GM18499 (cell line): ENCODE data around the gene SLCO3A1.

Experiments
- ATAC-seq: cut with Tn5 transposase; IDR thresholded peaks from one replicate; pipeline ENCODE4 v1.9.1; 2021; ENCODE audit warnings: moderate number of reproducible peaks; ENCODE audit not compliant: insufficient read depth, unreplicated experiment

Gene SLCO3A1

DNA sequence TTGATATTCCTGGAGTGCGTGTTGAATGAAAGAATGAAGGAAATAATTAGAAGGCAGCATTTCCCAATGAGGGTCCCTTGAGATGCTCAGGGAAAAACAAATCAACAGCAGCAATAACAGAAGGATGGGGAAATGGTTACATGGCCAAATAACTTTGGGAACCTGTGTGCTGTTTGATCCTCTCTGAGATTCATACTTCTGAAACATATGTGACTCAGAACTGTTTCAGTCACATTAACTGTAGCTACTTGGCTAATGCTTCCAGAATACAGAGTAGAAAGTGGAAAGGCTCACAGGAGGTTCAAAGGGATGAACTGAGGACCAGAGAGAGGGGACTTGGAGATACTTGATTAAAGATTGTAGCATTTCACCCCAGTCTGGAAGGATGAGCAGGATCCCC, 258.2 kb downstream of the SLCO3A1 start:
- no peak for ATAC-seq

DNA sequence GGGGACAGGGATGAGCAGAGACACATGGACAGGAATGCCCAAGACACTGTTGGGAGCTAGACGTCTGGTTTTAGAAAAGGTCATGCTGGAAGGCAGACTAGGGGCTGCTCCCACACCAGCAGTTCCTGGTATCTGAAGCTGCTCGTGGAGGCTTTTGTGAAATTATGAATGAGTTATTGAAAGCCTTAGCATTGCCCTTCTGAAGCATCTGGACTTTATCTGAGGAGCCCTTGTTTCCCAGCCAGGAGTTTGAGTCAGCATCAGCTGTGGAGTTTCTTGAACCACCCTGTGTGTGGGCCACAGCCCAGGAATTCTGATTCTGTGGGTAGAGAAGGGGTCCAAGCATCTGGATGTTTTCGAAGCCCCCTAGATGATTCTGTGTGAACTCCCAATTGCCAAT, 258.7 kb downstream of the SLCO3A1 start:
- no peak for ATAC-seq

DNA sequence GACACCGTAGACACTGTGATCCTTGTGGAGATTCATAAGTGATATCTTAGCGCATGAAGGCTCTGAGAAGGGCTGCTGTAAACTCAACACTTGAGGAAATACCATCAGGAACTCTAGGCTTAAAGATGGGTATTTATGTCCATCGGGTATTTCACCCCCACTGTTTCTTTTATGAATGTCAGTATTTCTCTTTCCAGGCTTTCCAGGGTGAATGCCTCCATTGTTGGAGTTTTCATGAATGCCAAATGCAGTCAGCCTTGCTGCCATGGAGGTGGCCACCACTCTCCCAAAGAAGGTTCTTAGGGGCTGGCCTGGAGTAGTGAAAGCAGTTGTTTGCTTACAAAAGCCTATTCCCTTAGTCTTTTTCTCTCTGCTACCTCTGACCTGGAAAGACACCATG, 259.2 kb downstream of the SLCO3A1 start:
- no peak for ATAC-seq

DNA sequence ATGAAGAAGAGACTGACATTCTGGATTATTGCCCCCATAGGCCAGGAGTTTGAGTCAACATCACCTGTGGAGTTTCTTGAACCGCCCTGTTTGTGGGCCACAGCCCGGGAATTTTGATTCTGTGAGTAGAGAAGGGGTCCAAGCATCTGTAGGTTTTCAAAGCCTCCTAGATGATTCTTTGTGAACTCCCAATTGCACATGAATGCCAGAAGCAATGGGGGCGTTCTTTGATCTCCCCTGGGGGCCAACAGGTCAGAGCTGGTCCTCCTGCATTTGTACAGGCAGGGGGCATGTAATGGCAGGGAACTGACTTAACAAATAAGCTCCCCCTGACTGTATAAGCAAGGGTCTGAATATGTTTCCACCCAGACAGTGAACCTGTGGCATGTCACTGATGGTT, 260.3 kb downstream of the SLCO3A1 start:
- ATAC-seq: no peak

GRCh38 chr15:92115834-92116233, 262.3 kb downstream of the SLCO3A1 start:
- no peak for ATAC-seq

GRCh38 chr15:92116330-92116729, 262.8 kb downstream of the SLCO3A1 start:
- ATAC-seq: no peak

DNA sequence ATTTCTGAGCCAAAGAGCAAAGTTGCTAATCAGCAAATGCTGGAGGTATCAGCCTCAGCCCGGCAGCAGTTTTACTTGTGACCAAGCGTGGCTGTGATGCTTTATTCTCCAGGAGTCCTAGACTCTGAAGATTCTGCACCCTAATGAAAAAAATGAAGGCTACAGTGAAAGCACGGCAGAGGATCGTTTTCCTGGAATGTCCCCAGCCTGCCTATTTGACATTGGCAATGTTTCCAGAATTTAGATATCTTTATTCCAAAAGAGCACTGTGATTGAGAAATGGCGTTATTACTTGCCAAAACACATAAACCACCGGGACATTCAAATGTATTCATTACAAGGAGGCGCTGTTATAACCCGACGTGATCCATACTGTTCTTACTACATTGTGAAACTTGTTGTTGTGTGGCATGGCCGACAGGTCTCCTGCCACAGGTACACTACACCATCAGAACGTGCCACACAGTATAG, 263.8 kb downstream of the SLCO3A1 start:
- no peak for ATAC-seq

DNA sequence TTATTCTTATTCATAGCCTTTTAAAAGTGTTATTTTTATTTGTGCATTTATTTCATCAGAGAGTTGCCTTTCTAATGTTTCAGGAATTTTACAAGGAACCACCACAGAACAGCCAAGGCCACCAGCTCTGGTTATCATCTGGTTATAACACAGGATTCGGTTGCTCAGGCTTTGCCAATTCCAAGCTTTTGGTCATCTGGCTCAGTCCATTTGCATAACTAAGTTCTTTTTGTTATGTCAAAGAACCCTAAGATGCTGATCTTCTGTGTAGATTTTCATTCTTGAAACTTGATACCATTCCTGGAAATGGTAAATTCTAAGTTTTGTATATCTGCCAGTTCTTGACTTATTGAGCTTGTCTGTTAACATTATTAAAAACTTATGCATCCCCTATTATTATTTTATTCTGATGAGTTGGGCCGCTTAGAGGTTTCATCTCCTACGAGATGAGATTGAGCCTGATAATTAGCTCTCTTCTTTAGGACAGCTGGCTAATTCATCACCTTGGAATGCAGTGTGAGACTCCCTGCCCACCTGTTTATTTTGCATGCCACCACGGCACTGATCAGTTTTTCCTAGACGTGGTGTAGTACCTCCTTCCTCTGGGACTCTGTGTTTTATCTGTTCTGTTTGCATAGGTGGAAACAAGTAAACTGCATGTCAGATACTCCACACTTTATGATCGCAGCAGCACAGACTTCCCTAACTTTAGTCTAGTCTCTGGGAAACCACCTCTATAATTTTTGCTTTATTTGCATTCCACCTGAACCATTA, 264.8 kb downstream of the SLCO3A1 start:
- ATAC-seq: no peak

- no peak for ATAC-seq
These were observed 265.4 kb downstream of the SLCO3A1 start for GRCh38 chr15:92118936-92119325.

DNA sequence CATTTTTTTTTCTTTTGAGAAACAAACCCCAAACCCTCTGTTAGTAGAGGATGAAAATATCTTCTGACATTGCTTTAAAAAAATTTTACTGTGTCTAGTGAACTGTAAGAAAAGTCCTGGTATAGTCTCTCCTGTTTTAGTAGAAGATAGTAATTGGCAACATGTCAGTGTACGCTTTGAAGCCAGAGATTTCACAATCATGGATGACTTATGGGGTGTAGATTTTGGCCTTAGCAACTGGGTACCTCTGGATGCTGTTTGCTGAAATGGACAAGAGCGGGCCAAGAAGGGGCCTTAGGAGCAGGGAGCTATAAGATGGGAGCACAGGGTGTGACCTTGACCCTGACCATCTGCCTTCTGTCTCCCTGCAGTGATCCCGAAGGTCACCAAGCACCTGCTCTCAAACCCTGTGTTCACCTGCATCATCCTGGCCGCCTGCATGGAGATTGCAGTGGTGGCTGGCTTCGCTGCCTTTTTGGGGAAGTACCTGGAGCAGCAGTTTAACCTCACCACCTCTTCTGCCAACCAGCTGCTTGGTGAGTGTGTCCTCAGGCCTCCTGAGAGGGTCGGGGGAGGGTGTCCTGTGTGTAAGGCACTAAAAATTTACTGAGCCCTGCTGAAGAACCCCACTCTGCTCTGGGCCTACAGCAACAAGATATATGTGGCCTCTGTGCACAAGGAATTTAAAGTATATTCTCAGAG, 266.7 kb downstream of the SLCO3A1 start:
- ATAC-seq: no peak

GRCh38 chr15:92121047-92121446, 267.5 kb downstream of the SLCO3A1 start:
- no peak for ATAC-seq

DNA sequence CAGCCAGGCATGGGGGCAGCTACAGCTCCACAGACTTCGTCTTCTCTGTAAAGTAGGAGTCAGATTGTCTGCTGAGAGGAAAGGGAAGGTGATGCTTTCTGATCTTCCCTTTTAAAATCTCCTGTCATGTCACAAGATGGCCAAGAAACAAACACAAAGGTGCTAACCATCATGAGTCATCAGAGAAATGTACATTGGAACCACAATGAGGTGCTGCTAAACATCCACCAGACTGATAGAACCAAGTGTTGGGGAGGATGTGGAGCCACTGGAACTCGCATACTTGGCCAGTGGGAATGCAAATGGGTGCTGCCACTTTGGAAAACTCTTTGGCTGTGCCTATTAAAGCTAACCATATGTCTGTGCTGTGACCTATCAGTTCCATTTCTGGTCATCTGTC, 268.8 kb downstream of the SLCO3A1 start:
- ATAC-seq: no peak

DNA sequence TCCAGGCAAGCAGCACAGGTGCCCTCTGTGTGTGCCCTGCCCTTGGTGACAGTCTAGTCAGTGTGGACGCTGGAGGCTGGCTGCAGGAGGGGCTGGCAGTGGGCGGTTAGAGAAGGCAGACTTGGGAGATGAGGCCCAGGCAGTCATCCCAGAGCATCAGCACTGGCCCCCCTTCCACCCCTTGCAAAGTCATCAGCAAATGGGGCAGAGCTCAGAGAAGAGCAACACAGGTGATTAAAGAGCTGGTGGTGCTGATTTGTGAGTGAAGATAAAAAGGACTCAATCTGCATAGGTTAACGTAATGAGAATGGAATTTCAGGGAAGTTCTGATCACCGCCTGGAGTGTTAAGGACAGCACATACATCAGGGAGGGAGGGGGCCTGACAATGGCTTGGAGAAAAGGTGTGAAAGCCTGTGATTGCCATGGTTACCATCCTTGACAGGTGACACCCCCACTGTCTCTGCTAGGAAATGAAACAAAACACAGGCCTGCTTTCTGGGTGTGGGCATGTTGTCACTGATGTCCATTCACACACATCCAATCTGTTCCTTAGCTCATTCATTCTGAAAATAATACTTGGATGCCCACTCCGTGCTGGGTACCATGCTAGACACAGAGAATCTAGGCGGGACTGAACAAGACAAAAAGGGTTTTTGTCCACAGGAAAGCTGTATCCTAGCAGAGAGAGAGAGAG, 270.6 kb downstream of the SLCO3A1 start:
- no peak for ATAC-seq

GRCh38 chr15:92124657-92125010, 271.1 kb downstream of the SLCO3A1 start:
- no peak for ATAC-seq

- ATAC-seq: no peak
These were observed 275.3 kb downstream of the SLCO3A1 start for GRCh38 chr15:92128788-92129187.

GRCh38 chr15:92130244-92130643, 276.7 kb downstream of the SLCO3A1 start:
- ATAC-seq: no peak

DNA sequence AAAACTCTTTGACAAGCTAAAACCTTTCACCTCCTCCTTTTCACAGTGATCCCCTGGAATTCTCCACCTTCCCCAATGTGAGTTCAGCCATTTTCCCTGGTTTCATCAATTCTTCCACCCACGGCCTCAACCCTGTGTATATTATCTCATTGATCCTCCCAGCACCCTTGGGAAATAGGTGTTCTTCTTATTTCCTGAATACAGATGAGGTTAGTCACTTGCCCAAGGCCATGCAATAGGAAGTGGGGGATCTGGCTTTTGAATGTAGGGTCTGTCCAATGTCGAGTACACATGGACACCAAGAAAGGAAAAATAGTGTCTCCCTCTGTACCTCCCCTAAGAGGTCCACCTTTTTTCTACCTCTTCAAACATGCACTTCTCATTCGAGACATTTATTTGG, 277.4 kb downstream of the SLCO3A1 start:
- ATAC-seq: no peak

DNA sequence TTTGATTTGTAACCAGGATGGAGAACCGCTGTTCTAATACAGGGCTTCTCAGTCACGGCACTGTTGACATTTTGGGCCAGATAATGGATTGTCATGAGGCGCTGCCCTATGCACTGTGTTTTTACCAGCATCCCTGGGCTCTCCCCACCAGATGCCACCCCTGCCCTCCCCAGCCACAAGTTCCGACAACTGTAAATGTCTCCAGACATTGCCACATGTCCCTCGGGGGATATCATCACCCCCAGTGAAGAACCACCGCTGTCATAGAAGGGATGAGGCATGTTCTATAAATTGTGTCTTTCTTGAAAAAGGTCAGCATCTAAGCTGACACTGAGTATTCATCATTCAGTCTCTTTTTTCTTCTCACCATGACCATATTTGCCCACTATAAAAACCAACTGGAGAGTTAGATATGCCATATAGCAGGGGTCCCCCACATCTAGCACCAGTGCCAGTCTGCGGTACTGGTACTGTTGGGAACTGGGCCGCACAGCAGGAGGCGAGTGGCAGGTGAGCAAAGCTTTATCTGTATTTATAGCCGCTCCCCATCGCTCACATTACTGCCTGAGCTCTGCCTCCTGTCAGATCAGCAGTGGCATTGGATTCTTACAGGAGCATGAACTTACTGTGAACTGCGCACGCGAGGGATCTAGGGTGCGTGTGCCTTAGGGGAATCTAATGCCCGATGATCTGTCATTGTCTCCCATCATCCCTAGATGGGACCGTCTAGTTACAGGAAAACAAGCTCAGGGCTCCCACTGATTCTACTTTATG, 279.7 kb downstream of the SLCO3A1 start:
- no peak for ATAC-seq

DNA sequence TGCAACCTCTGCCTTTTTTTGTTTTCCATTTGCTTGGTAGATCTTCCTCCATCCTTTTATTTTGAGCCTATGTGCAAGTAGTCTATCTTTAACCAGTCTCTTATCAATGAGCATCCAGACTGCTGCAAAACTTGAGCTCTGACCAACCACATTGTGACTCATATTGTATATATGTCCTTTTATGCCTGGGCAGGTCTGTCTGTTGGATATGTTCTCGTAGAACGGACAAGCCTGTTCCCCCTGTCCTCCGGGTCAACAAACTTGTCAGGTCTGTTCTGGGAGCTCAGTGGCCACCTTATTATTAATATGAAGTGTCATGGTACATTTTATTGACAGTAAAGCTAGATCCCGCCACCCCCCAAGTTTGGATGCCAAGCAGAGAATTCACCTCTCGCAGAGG, 287.3 kb downstream of the SLCO3A1 start:
- no peak for ATAC-seq

GRCh38 chr15:92141607-92142006, 288.1 kb downstream of the SLCO3A1 start:
- no peak for ATAC-seq
